Liver (tissue), 9 donors: ENCODE data around the gene TLE2. TPM values are rescaled to one million over a fixed set of nuclear protein-coding genes. Genes with fewer than 3 reads are reported as not detected.

Experiments used
- DNase-seq: peaks from one replicate; pipeline ENCODE4 v3.0.0-alpha.2; 2017; ENCODE audit warnings: low spot score
- H3K27ac ChIP-seq, 2 donors: one replicate each; pipeline ENCODE4 v1.7.0; 2013; ENCODE audit warnings: inconsistent platforms in 2 of 2, low read length in 2 of 2, control low read depth in 1 of 2, low read depth in 1 of 2, mild to moderate bottlenecking in 1 of 2
- H3K27me3 ChIP-seq, 4 donors: one replicate each; pipeline versions ENCODE4 v1.6.1 to v1.7.0; 2013; ENCODE audit warnings: low read length in 3 of 4, inconsistent platforms in 1 of 4, mild to moderate bottlenecking in 1 of 4, moderate library complexity in 1 of 4; ENCODE audit not compliant: control insufficient read depth in 4 of 4, insufficient read depth in 4 of 4
- H3K36me3 ChIP-seq, 4 donors: one replicate each; pipeline versions ENCODE4 v1.6.1 to v1.7.0; 2013; ENCODE audit warnings: low read length in 3 of 4, mild to moderate bottlenecking in 3 of 4, low read depth in 1 of 4, moderate library complexity in 1 of 4; ENCODE audit not compliant: control insufficient read depth in 4 of 4, insufficient read depth in 3 of 4
- H3K4me1 ChIP-seq, 4 donors: one replicate each; pipeline versions ENCODE4 v1.6.1 to v1.7.0; 2013; ENCODE audit warnings: low read length in 3 of 4, mild to moderate bottlenecking in 3 of 4, moderate library complexity in 1 of 4; ENCODE audit not compliant: control insufficient read depth in 4 of 4, insufficient read depth in 4 of 4
- H3K4me3 ChIP-seq, 3 donors: one replicate each; pipeline versions ENCODE4 v1.6.1 to v1.7.0; 2013; ENCODE audit warnings: low read length in 3 of 3, control low read depth in 1 of 3, low read depth in 1 of 3, mild to moderate bottlenecking in 1 of 3
- H3K9ac ChIP-seq, 2 donors: one replicate each; pipeline ENCODE4 v1.7.0; 2013; ENCODE audit warnings: low read length in 2 of 2, mild to moderate bottlenecking in 2 of 2, moderate library complexity in 2 of 2, control low read depth in 1 of 2, low read depth in 1 of 2
- H3K9me3 ChIP-seq, 4 donors: one replicate each; pipeline versions ENCODE4 v1.6.1 to v1.7.0; 2013; ENCODE audit warnings: low read length in 3 of 4; ENCODE audit not compliant: control insufficient read depth in 4 of 4
- ATF3 ChIP-seq: IDR thresholded peaks from 2 replicates; pipeline ENCODE4 v1.6.1; 2016; ENCODE audit warnings: antibody characterized with exemption
- CTCF ChIP-seq: fragments of 150-350 bp; IDR thresholded peaks from 2 replicates; pipeline ENCODE4 v1.5.1; 2017; ENCODE audit warnings: improper control_type of control experiment, low read depth, low read length; ENCODE audit not compliant: missing input control
- EGR1 ChIP-seq, 2 donors: IDR thresholded peaks; 2 replicates each; pipeline ENCODE4 v1.6.1; 2016 to 2018; ENCODE audit warnings: antibody characterized with exemption in 2 of 2, low read depth in 2 of 2
- FOXA2 ChIP-seq: IDR thresholded peaks from 2 replicates; pipeline ENCODE4 v1.6.1; 2016; ENCODE audit warnings: antibody characterized with exemption
- GABPA ChIP-seq, 2 donors: IDR thresholded peaks in 1 of 2; conservative IDR thresholded peaks in 1 of 2; 2 replicates each; pipeline ENCODE4 v1.6.1; 2016; ENCODE audit warnings: antibody characterized with exemption in 2 of 2, mild to moderate bottlenecking in 1 of 2, moderate library complexity in 1 of 2
- JUND ChIP-seq, 2 donors: IDR thresholded peaks; 2 replicates each; pipeline ENCODE4 v1.6.1; 2016; ENCODE audit warnings: antibody characterized with exemption in 2 of 2
- MAX ChIP-seq: IDR thresholded peaks from 2 replicates; pipeline ENCODE4 v1.6.1; 2016; ENCODE audit warnings: antibody characterized with exemption
- NR2F2 ChIP-seq: IDR thresholded peaks from 2 replicates; pipeline ENCODE4 v1.6.1; 2016; ENCODE audit warnings: antibody characterized with exemption
- RAD21 ChIP-seq, 2 donors: IDR thresholded peaks; 2 replicates each; pipeline ENCODE4 v1.6.1; 2016; ENCODE audit warnings: antibody characterized with exemption in 2 of 2, mild to moderate bottlenecking in 2 of 2
- REST ChIP-seq: IDR thresholded peaks from 2 replicates; pipeline ENCODE4 v1.6.1; 2016; ENCODE audit warnings: antibody characterized with exemption, mild to moderate bottlenecking
- RXRA ChIP-seq, 2 donors: IDR thresholded peaks; 2 replicates each; pipeline ENCODE4 v1.6.1; 2017 to 2018; ENCODE audit warnings: antibody characterized with exemption in 2 of 2, mild to moderate bottlenecking in 1 of 2
- TAF1 ChIP-seq: conservative IDR thresholded peaks from 2 replicates; pipeline ENCODE4 v1.6.1; 2016; ENCODE audit warnings: antibody characterized with exemption, mild to moderate bottlenecking
- YY1 ChIP-seq: IDR thresholded peaks from 2 replicates; pipeline ENCODE4 v1.6.1; 2016; ENCODE audit warnings: antibody characterized with exemption, mild to moderate bottlenecking
- ZBTB33 ChIP-seq: IDR thresholded peaks from 2 replicates; pipeline ENCODE4 v1.6.1; 2016; ENCODE audit warnings: antibody characterized with exemption
- WGBS: extraction: QIAGEN DNeasy Blood & Tissue Kit; methylation state at CpG from one replicate; pipeline ENCODE4 v1.1.7; 2013; 5-methylcytosine and 5-hydroxymethylcytosine counted together
- polyA plus RNA-seq, 2 donors: library from polyadenylated mRNA; stranded (reverse) in 1 of 2; unstranded in 1 of 2; fragments of 200-250 nt in 1 of 2; fragments of >200 nt in 1 of 2; fragmentation: Nextera tagmentation in 1 of 2; extraction: Ambion mirVana in 1 of 2; gene quantifications; one replicate each; pipeline versions ENCODE4 v1.2.1 to v1.2.3, GENCODE V29; 2013 to 2015
- total RNA-seq, 2 donors: library from RNA; depleted of rRNA; stranded (reverse); fragments of >200 nt; gene quantifications; one replicate each; pipeline ENCODE4 v1.2.3, GENCODE V29; 2014
- donor health status: healthy.
- donor health status: healthy.
- donor health status: healthy.
- donor health status: healthy.
- donor health status: healthy.

Gene TLE2
- total and polyA plus RNA-seq, 4 donors = 3.6 to 9.3 (median 5.8) TPM

GRCh38 chr19:2960120-2960519 lies 69.0 kb downstream of the TLE2 start:
- 91% methylated on average over 12 of the region's 12 CpGs for WGBS
- no peak overlapping the region for H3K9ac ChIP-seq
- no peaks in the 10 kb centered on the region for H3K9me3 ChIP-seq
- peaks cover 0 to 5% (median 0%) of the 10 kb centered on the region in 4 donors for H3K4me1 ChIP-seq
- no peak for DNase-seq
- H3K36me3 ChIP-seq = no peaks in the 10 kb centered on the region
- H3K4me3 ChIP-seq = no peak overlapping the region
- H3K27ac ChIP-seq = no peak overlapping the region
- no peak for TF ChIP-seq NR2F2
- no peak for TF ChIP-seq GABPA (IDR thresholded peaks at IDR 0.05 in 1 of 2, conservative IDR thresholded peaks at IDR 0.05 in 1 of 2)
- no peak for TF ChIP-seq MAX
- no peak for TF ChIP-seq EGR1 (IDR thresholded peaks at IDR 0.05; ENCODE audit: low read depth in 2 of 2)
- no peak for TF ChIP-seq YY1
- no peak for TF ChIP-seq JUND (IDR thresholded peaks at IDR 0.05)
- TF ChIP-seq TAF1 = no peak
- no peak for TF ChIP-seq RAD21 (IDR thresholded peaks at IDR 0.05)
- no peak for TF ChIP-seq ZBTB33
- no peak for TF ChIP-seq RXRA (IDR thresholded peaks at IDR 0.05)
- no peaks in the 10 kb centered on the region for H3K27me3 ChIP-seq

- no peaks in the 10 kb centered on the region for H3K9me3 ChIP-seq
- DNase-seq = no peak
- TF ChIP-seq REST = no peak
- TF ChIP-seq ATF3 = no peak
- TF ChIP-seq NR2F2 = no peak
- TF ChIP-seq CTCF = no peak
- TF ChIP-seq RXRA (IDR thresholded peaks at IDR 0.05) = no peak
- TF ChIP-seq TAF1 = no peak
- TF ChIP-seq FOXA2 = no peak
- no peak for TF ChIP-seq MAX
- TF ChIP-seq ZBTB33 = no peak
- TF ChIP-seq JUND (IDR thresholded peaks at IDR 0.05) = no peak
- H3K27ac ChIP-seq = no peak overlapping the region
- H3K9ac ChIP-seq = no peak overlapping the region
- no peak overlapping the region for H3K4me3 ChIP-seq
- no peaks in the 10 kb centered on the region for H3K36me3 ChIP-seq
- H3K4me1 ChIP-seq = peaks cover 2 to 11% (median 5%) of the 10 kb centered on the region in 4 donors
- no peaks in the 10 kb centered on the region for H3K27me3 ChIP-seq
- 96% methylated on average over 5 of the region's 5 CpGs for WGBS
These were observed 71.9 kb downstream of the TLE2 start for GRCh38 chr19:2957160-2957559.
